Measurements from ENCODE around the gene RPTOR.

GRCh38 chr17:80859002-80859941, 314.6 kb downstream of the RPTOR start:
- TF ChIP-seq EZH2 (IDR thresholded peaks at IDR 0.05; ENCODE audit: insufficient read depth, low read length), result no peak
- peak; percentile 26 for TF ChIP-seq CTCF (IDR thresholded peaks at IDR 0.05; ENCODE audit: insufficient read depth, low read depth, low read length)
